Measurements from ENCODE around the gene ACP2.
A peak's percentile ranks its signal among the peaks of the same experiment; 100 is the strongest.
"Not testable (repeated sequence)": the region's sequence is repeated elsewhere in the genome, so short reads cannot be mapped to it uniquely, and the experiment has no call there.

ACP2 gene

DNA sequence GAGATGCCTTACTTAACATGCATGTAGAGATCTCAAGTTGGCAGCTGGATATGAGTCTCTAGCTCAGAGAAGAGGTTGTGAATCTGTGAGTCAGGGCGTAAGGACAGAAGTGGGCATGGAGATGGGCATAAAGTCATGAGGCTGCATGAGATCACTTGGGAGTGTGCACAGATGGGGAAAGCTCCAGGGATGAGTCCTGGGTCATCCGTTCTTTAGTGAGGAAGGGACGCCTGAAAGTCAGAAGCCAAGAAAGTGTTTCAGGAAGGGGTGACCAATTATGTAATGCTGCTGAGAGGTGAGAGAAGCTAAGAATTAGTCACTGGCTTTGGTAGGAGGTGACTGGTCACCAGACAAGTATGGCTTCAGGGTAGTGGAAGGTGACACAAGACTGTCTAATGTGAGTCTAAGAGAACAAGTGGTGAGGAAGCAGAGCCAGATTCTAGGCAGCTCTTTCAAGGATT is 6.7 kb downstream of the ACP2 start:
- no peak for DNase-seq (ENCODE audit: low spot score)

DNA sequence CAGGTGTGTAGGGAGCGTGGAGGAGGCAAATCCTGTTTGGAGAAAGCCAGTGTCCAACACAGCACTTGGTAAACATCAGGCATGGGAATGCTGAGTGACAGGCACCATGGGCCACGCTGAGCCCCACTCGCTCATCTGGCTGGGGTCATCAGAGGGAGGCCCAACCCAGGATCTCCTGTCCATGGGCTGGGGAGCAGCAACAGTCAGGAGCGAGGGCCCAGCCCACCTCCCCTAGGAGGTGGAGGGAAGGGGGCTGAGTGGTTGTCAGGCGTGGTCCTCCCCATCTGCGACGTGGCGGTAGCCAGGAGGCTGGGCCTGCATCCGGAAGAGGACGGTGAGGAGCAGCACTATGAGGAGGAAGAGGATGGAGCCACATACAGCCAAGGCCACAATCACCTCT is 8.8 kb downstream of the ACP2 start:
- no peak for DNase-seq (ENCODE audit: low spot score)

DNA sequence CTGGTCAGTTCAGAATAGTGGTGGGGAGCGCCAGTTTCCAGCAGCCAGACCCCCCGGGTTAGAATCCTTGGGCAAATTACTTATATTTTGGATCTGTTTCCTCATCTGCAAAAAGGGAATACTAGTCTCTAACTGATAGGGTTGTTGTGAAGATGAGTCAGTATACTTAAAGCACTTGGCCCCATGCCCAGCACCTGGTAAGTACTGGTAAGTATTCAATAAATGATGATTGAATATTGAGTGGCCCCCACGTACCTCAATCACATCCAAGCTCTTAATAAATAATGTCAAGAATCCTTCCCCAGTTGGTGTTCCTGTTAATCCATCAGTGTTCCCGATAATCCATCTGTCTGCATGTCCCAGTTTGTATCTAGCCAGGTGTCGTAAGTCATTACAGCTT is 12.1 kb downstream of the ACP2 start:
- no peak for DNase-seq (ENCODE audit: low spot score)

DNA sequence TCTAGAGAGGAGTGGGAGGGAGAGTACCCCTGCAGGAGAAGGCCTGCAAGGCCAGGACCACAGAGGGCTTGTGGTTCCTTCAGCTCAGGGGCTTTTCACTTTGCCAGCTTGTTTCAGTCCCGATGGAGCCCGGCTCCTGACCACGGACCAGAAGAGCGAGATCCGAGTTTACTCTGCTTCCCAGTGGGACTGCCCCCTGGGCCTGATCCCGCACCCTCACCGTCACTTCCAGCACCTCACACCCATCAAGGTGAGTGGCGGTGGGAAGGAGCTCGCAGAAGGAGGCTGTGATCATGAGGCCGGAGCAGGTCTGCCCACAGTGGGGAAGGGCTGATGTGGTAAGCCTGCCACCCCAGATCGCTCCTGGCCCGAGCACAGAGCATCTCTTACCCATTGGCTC is 13.5 kb downstream of the ACP2 start:
- no peak for DNase-seq (ENCODE audit: low spot score)

DNA sequence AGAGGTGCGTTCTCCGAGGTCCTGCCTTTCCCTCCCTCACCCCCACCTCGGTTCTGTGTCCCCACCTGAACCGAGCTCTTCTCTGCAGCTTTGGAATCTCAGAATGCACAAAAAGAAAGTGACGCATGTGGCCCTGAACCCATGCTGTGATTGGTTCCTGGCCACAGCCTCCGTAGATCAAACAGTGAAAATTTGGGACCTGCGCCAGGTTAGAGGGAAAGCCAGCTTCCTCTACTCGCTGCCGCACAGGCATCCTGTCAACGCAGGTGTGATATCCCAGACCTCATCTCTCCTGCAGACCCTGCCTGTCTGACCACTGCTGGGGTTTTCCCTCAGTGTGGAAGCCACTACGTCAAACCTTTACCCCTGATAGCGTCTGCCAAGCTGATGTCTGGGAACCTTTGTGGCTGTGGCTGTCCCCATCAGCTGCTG is 13.9 kb downstream of the ACP2 start:
- no peak for DNase-seq (ENCODE audit: low spot score)

DNA sequence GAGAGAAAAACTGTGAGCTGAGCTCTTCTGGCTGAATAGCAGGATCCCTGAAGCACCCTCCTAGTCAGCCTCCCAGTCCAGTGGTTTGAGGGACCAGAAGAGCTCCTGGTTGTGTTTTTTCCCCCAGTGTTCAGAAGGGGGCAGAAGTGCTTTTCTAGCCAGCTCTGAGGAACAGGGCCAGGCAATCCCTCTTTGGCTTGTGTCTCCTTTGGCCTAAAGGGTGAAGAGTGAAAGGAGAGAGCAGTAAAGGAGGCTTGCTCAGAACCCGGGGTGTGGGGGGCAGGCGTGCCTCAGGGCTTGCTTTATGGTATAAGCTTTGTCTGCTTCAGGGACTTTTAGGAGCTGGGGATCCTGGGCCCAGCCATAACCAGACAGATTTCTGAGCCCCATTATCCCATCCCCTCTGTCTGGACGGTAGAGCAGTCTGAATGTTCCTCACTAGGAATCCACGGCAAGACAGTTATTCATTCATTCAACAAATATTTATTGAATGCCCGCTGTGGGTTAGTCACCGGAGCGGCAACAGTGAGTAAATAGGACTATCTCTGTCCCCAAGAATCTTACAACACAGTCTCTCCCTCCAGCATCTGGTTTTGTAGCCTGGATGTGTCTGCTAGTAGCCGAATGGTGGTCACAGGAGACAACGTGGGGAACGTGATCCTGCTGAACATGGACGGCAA is 14.5 kb downstream of the ACP2 start:
- DNase-seq (ENCODE audit: low spot score): peak; percentile 48

DNA sequence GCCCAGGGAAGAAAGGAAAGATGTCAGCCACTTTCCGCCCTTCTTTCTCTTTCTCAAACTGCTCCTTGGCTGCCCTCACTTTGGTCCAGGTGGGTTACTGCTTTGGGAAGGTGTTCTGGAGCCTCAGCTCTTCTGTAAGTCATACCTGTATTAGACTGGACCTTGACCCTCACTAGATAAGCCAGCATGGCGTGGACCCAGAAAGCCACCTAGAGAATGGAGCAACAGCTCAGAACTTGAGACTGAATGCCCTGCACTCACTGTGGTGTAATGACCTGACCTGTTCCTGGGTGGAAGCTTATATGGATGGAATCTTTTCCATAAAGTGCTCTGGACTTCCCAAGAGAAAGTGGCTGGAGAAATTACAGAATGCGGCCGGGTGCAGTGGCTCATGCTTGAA is 15.6 kb downstream of the ACP2 start:
- DNase-seq (ENCODE audit: low spot score): no peak

DNA sequence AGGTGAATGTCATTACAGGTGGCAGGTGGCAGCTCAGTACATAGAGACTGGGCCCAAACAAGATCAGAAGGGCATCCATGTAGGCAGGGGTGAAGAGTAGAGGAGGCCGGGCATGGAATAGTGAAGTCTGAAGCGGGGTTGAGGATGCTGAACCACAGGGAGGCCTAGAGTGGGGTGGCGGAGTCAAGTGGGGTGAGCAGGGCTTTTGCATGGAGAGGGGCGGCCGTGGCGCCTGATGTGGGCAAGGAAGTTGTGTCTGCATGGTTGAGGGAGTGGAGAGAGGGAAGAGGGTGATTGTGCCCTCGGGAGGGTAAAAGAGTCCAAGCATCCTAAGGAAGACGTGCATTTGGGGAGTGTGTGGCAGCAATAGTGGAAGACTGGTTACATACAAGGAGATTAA is 19.5 kb downstream of the ACP2 start:
- DNase-seq (ENCODE audit: low spot score): no peak

DNA sequence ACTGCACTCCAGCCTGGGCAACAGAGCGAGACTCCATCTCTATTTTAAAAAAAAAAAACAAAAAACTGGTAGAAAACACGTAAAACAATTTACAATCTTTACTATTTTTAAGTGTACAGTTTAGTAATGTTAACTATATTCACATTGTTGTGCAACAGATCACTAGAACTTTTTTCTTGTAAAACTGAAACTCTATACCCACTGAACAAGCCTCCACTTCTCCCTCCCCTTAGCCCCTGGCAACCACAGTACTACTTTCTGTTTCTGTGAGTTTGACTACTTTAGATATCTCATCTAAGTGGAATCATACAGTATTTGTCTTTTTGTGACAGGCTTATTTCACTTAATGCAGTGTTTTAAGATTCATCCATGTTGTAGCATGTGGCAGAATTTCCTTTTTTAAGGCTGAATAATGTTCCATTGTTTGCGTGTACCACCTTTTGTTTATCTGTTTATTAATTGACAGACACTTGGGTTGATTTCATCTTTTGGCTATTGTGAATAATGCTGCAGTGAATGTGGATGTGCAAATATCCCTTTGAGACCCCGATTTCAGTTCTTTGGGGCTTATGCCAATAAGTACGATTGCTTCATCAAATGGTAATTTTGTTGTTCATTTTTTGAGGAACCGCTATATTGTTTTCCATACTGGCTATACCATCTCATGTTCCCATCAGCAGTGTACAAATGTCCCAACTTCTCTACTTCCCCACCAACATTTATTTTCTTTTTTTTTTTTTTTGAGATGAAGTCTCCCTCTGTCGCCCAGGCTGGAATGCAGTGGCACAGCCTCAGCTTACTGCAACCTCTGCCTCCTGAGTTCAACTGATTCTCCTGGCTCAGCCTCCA is 22.8 kb downstream of the ACP2 start:
- no peak for DNase-seq (ENCODE audit: low spot score)

DNA sequence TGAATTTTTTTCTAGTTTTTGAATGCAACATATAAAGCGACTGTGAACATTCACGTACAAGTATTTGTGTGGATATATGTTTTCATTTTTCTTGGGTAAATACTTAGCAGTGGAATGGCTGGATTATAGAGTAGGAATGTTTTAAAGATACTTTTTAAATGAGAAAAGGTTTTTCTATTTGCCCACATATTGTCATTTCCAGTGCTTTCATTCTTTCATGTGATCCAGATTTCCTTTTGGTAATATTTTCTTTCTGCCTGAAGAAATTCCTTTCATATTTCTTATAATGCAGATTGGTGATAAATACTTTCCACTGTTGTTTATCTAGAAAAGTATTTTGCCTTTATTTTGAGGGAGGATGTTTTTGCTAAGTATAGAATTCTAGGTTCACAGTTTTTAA is 25.9 kb downstream of the ACP2 start:
- no peak for DNase-seq (ENCODE audit: low spot score)

DNA sequence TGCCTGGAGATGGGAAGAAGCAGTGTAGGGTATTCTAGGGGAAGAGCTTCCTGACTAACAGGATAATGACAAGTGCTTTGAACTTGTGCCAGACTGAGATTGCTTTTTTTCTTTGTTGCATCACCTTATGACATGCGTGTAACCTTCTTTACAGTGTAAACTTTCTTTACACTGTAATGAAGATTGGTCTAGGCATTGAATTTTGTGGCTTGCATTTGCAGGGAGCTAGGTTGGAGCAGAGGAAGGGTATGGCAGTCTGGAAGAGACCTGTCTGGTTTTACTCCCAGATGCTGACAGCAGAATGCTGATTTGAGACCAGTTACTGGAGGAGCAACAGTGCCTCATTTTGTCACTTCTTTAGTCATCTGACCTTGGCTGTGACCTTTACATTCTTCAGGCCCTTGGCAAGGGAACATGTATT is 28.2 kb downstream of the ACP2 start:
- DNase-seq (ENCODE audit: low spot score): no peak

DNA sequence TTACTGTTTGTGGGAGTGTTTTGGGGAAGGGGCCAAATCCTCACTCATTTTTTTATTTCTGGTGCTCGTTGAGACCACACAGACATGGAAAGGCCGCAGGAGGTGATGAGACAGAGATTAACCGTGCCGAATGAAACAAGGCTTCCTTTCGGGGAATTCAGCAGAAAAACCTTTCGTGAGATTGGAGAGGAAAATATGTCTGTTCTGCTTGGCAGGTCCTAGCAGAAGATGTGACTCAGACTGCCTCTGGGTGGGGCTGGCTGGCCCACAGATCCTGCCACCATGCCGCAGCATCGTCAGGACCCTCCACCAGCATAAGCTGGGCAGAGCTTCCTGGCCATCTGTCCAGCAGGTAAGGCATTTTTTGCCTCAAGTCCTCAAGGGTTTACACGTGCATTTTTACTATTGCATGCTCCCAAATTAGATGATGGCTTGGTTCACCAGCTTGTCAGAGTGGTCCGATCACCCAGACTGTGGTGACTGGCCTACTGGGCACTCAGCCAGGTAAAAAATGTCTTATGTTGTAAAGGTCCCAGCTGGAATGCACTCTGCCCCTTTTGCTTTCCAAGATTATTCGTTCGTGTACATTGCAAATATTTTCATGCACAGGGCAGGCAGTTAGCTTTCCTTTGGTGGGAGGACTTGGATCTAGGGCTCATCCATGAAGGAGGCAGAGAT is 32.4 kb downstream of the ACP2 start:
- DNase-seq (ENCODE audit: low spot score): peak; percentile 69

DNA sequence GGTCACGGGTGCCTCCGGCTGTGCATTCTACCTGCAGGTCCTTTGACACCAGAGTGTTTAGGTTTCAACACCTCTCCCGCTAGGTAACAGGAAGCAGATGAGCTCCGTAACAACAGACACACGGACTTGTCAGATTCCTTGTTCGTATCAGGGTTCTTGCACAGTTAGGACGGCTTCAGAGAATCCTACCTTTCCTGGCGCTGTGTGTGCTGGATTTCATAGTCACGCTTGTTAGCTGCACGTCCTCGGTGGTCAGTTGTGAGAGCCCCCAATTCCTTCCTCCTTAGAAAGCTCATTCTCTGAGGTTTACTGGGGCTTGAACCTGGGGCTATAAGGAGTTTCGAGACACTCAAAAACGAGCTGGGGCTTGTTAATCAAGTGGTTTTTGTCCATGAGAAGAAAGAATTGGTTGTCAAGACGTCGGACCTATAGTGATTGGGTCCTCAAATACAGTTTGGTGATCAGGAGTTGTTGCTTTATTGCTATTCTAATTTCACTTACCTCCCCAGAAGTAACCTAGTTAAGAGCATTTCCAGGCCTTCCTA is 33.2 kb downstream of the ACP2 start:
- DNase-seq (ENCODE audit: low spot score): peak; percentile 51

DNA sequence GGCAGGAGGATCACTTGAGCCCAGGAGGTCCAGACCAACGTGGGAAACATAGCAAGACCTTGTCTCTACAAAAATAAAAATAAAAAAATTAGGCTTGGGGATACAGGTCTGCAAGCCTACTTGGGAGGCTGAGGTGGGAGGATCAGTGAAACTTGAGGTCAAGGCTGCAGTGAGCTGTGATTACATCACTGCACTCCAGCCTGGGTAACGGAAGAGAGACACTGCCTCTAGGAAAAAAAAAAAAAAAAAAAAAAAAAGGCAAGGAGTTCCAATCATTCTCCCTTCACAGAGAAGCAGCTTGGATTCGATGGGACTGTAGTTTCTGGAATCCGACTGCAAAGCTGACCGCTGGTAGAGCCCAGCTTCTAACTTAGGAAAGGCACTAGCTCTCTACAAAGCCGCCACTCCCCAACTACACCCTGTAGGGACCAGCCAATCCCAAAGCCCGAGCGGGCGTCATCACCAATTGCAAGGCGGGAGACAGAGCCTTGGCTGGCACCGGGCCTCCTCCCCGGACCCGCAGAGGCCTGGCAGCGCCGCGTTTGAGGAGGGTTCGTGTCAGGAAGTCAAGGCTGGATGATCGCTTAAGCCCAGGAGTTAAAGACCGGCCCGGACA is 34.6 kb downstream of the ACP2 start:
- peak; percentile 92 for DNase-seq (ENCODE audit: low spot score)

DNA sequence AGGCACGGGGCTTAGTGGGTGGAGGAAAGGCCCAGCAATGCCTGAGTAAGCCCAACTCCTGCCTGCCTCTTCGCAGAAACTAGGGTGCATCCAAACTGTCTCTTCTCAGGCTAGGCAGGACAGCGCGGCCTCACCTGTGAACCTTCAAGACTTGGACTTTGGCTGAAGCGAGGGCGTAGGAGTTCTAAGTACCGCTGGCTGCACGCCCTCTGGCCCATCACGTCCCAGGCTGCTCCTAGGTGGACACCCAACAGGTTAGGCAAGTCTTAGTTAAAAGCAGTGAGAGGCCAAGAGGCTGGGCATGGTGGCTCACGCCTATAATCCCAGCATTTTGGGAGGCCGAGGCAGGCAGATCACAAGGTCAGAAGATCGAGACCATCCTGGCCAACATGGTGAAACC is 35.7 kb downstream of the ACP2 start:
- no peak for DNase-seq (ENCODE audit: low spot score)

DNA sequence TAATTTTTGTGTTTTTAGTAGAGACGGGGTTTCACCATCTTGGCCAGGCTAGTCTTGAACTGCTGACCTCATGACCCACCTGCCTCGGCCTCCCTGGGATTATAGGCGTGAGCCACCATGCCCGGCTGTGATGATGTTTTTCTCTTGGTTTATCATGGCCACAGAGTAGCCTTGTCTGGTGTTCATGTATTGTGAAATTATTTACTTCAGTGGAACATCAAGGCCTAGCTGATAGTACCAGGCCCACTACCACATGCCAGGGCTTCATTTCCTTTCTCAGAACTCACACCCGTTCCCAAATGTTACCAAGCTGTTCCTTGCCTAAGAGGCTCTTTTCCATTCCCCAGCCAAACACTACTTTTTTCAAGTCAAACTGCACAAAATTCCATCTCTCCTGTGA is 40.0 kb downstream of the ACP2 start:
- DNase-seq (ENCODE audit: low spot score): no peak

DNA sequence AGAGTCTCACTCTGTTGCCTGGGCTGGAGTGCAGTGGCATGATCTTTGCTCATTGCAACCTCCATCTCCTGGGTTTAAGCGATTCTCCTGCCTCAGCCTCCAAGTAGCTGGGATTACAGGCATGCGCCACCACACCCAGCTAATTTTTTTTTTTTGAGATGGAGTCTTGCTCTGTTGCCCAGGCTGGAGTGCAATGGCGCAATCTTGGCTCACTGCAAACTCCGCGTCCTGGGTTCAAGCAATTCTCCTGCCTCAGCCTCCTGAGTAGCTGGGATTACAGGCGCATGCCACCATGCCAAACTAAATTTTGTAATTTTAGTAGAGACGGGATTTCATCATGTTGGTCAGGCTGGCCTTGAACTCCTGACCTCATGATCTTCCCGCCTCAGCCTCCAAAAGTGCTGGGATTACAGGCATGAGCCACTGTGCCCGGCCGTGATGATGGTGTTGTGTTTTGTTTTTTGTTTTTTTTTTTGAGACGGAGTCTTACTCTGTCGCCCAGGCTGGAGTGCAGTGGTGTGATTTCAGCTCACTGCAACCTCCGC is 40.5 kb downstream of the ACP2 start:
- not testable (repeated sequence) for DNase-seq (ENCODE audit: low spot score)

DNA sequence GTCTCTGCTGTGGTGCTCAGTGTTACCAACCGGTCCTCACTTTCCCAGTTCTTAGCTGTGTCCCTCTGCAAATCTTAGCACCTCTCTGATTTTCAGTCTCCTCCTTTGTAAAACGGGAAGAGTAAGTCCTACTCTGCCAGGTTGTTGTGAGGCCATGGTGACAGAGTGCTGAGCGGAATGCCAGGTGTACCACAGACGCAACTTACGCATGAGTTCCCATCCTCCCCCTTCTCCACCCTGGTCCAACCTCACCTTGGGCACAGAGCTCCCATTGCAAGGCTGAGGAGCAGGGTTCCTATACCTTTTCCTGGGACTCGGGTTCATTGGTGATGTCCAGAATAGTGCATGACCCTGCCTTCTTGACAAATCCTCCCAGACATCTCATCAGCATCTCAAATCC is 41.2 kb downstream of the ACP2 start:
- DNase-seq (ENCODE audit: low spot score): no peak

DNA sequence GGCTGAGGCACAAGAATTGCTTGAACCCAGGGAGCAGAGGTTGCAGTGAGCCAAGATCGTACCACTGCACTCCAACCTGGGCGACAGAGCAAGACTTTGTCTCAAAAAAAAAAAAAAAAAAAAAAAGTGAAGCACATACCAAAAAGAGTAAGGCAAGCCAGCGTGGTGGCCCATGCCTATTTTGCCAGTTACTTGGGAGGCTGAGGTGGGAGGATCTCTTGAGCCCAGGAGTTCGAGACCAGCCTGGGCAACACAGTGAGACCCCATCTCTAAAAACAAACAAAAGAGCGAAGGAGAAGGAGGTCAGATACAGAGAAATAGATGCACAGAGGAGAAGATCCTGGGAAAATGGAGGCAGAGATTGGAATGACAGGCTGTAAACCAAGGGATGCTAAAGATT is 42.0 kb downstream of the ACP2 start:
- DNase-seq (ENCODE audit: low spot score): not testable (repeated sequence)

DNA sequence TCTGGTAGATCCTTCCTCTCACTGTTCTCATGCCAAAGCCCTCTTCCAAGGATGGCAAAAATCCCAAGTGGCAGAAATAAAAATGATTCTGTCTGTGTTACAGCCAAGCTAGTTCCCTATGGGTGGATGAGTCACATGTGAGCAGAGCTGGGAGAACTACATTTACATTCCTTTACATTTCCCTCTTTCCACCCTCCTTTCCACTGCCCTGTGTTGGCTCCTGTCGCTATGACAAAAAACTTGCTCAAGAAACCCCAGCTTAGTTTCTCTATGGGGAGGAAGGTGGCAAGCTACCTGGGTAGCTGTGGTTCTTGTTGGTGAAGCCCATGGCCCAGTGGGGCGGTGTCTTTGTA is 44.0 kb downstream of the ACP2 start:
- DNase-seq (ENCODE audit: low spot score): no peak

DNA sequence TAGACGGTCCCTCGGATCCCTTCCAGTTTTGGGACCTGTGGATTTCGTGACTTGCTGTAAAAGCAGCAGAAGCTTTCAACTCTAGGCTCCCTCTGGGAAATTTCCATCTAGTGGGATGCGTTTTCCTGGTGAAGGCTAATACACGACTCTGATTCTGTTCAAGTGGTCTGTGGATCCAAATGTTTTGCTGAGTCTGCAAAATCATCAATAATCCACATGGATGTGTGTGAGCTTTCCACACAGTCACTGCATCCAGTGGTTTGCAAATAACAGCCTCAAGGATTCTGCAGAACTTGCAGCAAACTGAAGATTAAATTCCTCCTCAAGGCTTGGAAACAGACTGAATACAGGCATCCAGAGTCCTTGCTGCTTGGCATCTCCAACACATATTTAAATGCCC is 46.0 kb downstream of the ACP2 start:
- DNase-seq (ENCODE audit: low spot score): no peak

DNA sequence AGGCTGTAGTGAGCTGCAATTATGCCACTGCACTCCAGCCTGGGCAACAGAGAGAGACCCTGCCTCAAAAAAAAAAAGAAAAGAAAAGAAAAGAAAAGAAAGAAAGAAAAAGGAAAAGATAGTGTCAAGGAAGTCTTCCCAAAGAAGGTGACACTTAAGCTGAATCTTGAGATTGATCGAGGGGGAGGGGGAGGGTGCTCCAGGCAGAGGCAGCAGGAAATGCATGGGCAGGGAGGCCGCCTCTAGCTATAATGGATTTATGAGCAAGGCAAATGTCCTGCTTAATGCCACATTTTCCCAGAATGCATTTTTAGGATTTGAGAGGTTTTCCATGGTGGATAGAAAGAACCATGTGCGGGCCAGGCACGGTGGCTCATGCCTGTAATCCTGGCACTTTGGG is 47.6 kb downstream of the ACP2 start:
- no peak for DNase-seq (ENCODE audit: low spot score)

All from NAMALWA (cell line).